OCI-M2 (cell line): ENCODE data around the gene GTPBP10.
"Not testable (repeated sequence)": the region's sequence is repeated elsewhere in the genome, so short reads cannot be mapped to it uniquely, and the experiment has no call there.

ENCODE experiments used
- DNase-seq: peaks from one replicate; lab custom pipeline; 2025; ENCODE audit not compliant: unreplicated experiment; lab: John Stamatoyannopoulos, UW

The GTPBP10 gene

GRCh38 chr7:90350032-90350431, 3.5 kb downstream of the GTPBP10 start:
- not testable (repeated sequence) for DNase-seq

- no peak for DNase-seq
Measured at GRCh38 chr7:90351987-90352386, 5.5 kb downstream of the GTPBP10 start.

GRCh38 chr7:90383422-90383821, 36.9 kb downstream of the GTPBP10 start:
- DNase-seq, result no peak

GRCh38 chr7:90383861-90384260, 37.3 kb downstream of the GTPBP10 start:
- DNase-seq, result no peak

- DNase-seq, result no peak
Measured at GRCh38 chr7:90384433-90384832, 37.9 kb downstream of the GTPBP10 start.

- no peak for DNase-seq
Measured at GRCh38 chr7:90387470-90388240, 41.1 kb downstream of the GTPBP10 start.

GRCh38 chr7:90390926-90391325, 44.4 kb downstream of the GTPBP10 start:
- DNase-seq, result no peak

- DNase-seq, result no peak
Measured at GRCh38 chr7:90391488-90391887, 45.0 kb downstream of the GTPBP10 start.

- no peak for DNase-seq
Measured at GRCh38 chr7:90396420-90396819, 49.9 kb downstream of the GTPBP10 start.

GRCh38 chr7:90401989-90402388, 55.5 kb downstream of the GTPBP10 start:
- DNase-seq, result no peak

GRCh38 chr7:90402785-90403173, 56.3 kb downstream of the GTPBP10 start:
- DNase-seq, result no peak

GRCh38 chr7:90403174-90404113, 56.9 kb downstream of the GTPBP10 start, which contains the start of gene CLDN12:
Gene CLDN12 (plus strand): TSS chr7:90403461. CDS start chr7:90412677, 9,216 bp downstream.
- peak; percentile 42 for DNase-seq

- DNase-seq, result no peak
Measured at GRCh38 chr7:90404777-90405176, 58.3 kb downstream of the GTPBP10 start.

- DNase-seq, result no peak
Measured at GRCh38 chr7:90407484-90407821, 60.9 kb downstream of the GTPBP10 start.

- no peak for DNase-seq
Measured at GRCh38 chr7:90408142-90408541, 61.6 kb downstream of the GTPBP10 start.

- DNase-seq, result no peak
Measured at GRCh38 chr7:90409667-90410066, 63.2 kb downstream of the GTPBP10 start.

- no peak for DNase-seq
Measured at GRCh38 chr7:90411510-90411909, 65.0 kb downstream of the GTPBP10 start.

GRCh38 chr7:90412458-90413184, 66.1 kb downstream of the GTPBP10 start:
- no peak for DNase-seq

- no peak for DNase-seq
Measured at GRCh38 chr7:90413185-90413528, 66.6 kb downstream of the GTPBP10 start.

GRCh38 chr7:90421651-90422050, 75.1 kb downstream of the GTPBP10 start:
- DNase-seq, result no peak

GRCh38 chr7:90424720-90425119, 78.2 kb downstream of the GTPBP10 start:
- no peak for DNase-seq
